Naive thymus-derived CD4-positive, alpha-beta T cell (primary cell): Measurements from ENCODE around the gene FBLN7. TPM values are rescaled to one million over a fixed set of nuclear protein-coding genes. Genes with fewer than 3 reads are reported as not detected.

ENCODE experiments used
- ATAC-seq: fragments of 150-1000 bp; cut with Tn5 transposase; 2 replicates; pipeline ENCODE4 v1.10.0; 2021; ENCODE audit warnings: mild to moderate bottlenecking, moderate library complexity
- CTCF ChIA-PET: fragments of 350-600 bp; sonication (Branson Sonifier 250); formaldehyde crosslinking; loops from one replicate; lab custom pipeline; 2021; ENCODE audit warnings: antibody characterized with exemption; lab: Charles Lee
- POLR2A ChIA-PET: fragments of 350-600 bp; sonication (Branson Sonifier 250); formaldehyde crosslinking; loops from one replicate; lab custom pipeline; 2021; ENCODE audit warnings: antibody characterized with exemption, inconsistent platforms; lab: Charles Lee
- DNase-seq, 9 donors: peaks; one replicate each; pipeline versions ENCODE4 v3.0.0 to v3.0.0-alpha.2; 2020 to 2022; ENCODE audit warnings: mixed read lengths in 1 of 9
- H3K27ac ChIP-seq: one replicate; pipeline ENCODE4 v1.7.0; 2013; ENCODE audit warnings: mild to moderate bottlenecking, low read depth, low read length, moderate library complexity
- H3K27me3 ChIP-seq, 2 donors: one replicate each; pipeline ENCODE4 v1.7.0; 2013; ENCODE audit warnings: low read length in 2 of 2, mild to moderate bottlenecking in 2 of 2, moderate library complexity in 2 of 2; ENCODE audit not compliant: control insufficient read depth in 2 of 2, insufficient read depth in 2 of 2
- H3K36me3 ChIP-seq, 3 experiments: 1 replicate in 2 of 3; 2 replicates in 1 of 3; pipeline ENCODE4 v1.7.0; 2013; ENCODE audit warnings: low read length in 3 of 3, mild to moderate bottlenecking in 3 of 3, moderate library complexity in 1 of 3; ENCODE audit not compliant: insufficient read depth in 3 of 3, control insufficient read depth in 2 of 3
- H3K4me1 ChIP-seq, 2 donors: one replicate each; pipeline ENCODE4 v1.7.0; 2013; ENCODE audit warnings: low read length in 2 of 2, mild to moderate bottlenecking in 2 of 2, moderate library complexity in 1 of 2; ENCODE audit not compliant: control insufficient read depth in 2 of 2, insufficient read depth in 2 of 2
- H3K4me3 ChIP-seq: 2 replicates; pipeline ENCODE4 v1.7.0; 2013; ENCODE audit warnings: mild to moderate bottlenecking, low read length
- H3K9me3 ChIP-seq, 3 experiments: 1 replicate in 2 of 3; 2 replicates in 1 of 3; pipeline ENCODE4 v1.7.0; 2013; ENCODE audit warnings: low read length in 3 of 3; ENCODE audit not compliant: control insufficient read depth in 2 of 3
- H3K27ac Mint-ChIP-seq, 9 donors: one replicate each; pipeline ENCODE4 v1.8.0; 2020 to 2022; ENCODE audit warnings: mixed read lengths in 9 of 9, mild to moderate bottlenecking in 8 of 9, moderate library complexity in 5 of 9, inconsistent platforms in 2 of 9
- H3K27me3 Mint-ChIP-seq, 5 donors: one replicate each; pipeline ENCODE4 v1.8.0; 2021 to 2022; ENCODE audit warnings: mixed read lengths in 5 of 5, mild to moderate bottlenecking in 1 of 5
- H3K36me3 Mint-ChIP-seq, 5 donors: one replicate each; pipeline ENCODE4 v1.8.0; 2020 to 2022; ENCODE audit warnings: mixed read lengths in 5 of 5, mild to moderate bottlenecking in 3 of 5, inconsistent platforms in 1 of 5
- H3K4me1 Mint-ChIP-seq, 7 donors: one replicate each; pipeline ENCODE4 v1.8.0; 2020 to 2022; ENCODE audit warnings: mixed read lengths in 7 of 7, mild to moderate bottlenecking in 3 of 7, inconsistent platforms in 1 of 7
- H3K4me3 Mint-ChIP-seq, 10 donors: one replicate each; pipeline ENCODE4 v1.8.0; 2020 to 2022; ENCODE audit warnings: mild to moderate bottlenecking in 10 of 10, mixed read lengths in 10 of 10, moderate library complexity in 6 of 10, inconsistent platforms in 2 of 10
- H3K9me3 Mint-ChIP-seq, 11 donors: one replicate each; pipeline ENCODE4 v1.8.0; 2020 to 2022; ENCODE audit warnings: mixed read lengths in 11 of 11, mild to moderate bottlenecking in 4 of 11, inconsistent platforms in 1 of 11, moderate library complexity in 1 of 11
- intact Hi-C, 2 donors: fragments of 100-400 bp; cut with micrococcal nuclease; formaldehyde crosslinking; loops; one replicate each; pipeline ENCODE4 v1.15.1; 2023
- polyA plus RNA-seq, 2 donors: library from polyadenylated mRNA; unstranded; fragments of 300-500 nt; fragmentation: Illumina TruSeq; gene quantifications; one replicate each; pipeline ENCODE4 v1.2.3, GENCODE V29; 2021
- total RNA-seq, 6 experiments: library from RNA in 5 of 6; stranded (reverse) in 5 of 6; gene quantifications; 1 replicate in 5 of 6; 2 replicates in 1 of 6; pipeline ENCODE4 v1.2.3 and lab custom pipeline; 2021 to 2026

FBLN7 gene
- total and polyA plus RNA-seq, 7 experiments from 2014 or later: 12.1 to 36.3 (median 21.0) TPM

- peaks cover 18 to 23% of the 10 kb centered on the region in 2 donors for H3K4me1 ChIP-seq
- H3K36me3 ChIP-seq: no peaks in the 10 kb centered on the region
- no peaks in the 10 kb centered on the region for H3K9me3 ChIP-seq
- no peaks in the 10 kb centered on the region for H3K27me3 Mint-ChIP-seq
- DNase-seq (no peak), ATAC-seq (no peak)
- CTCF ChIA-PET: no interaction called here
- no peaks in the 10 kb centered on the region for H3K27me3 ChIP-seq
- POLR2A ChIA-PET: no interaction called here
- H3K4me1 Mint-ChIP-seq: peaks cover 15 to 37% (median 31%) of the 10 kb centered on the region in 7 donors
- H3K4me3 ChIP-seq: no peak overlapping the region
- intact Hi-C loops: no loop called here
- no peak overlapping the region for H3K27ac ChIP-seq
- peak overlapping the region in 1 of 9 donors; percentile 37 for H3K27ac Mint-ChIP-seq
- no peaks in the 10 kb centered on the region for H3K9me3 Mint-ChIP-seq
- no peaks in the 10 kb centered on the region for H3K36me3 Mint-ChIP-seq
- peak overlapping the region in 1 of 10 donors; percentile 42 for H3K4me3 Mint-ChIP-seq
Measured at GRCh38 chr2:112159454-112159921, 21.3 kb downstream of the FBLN7 start.

DNA sequence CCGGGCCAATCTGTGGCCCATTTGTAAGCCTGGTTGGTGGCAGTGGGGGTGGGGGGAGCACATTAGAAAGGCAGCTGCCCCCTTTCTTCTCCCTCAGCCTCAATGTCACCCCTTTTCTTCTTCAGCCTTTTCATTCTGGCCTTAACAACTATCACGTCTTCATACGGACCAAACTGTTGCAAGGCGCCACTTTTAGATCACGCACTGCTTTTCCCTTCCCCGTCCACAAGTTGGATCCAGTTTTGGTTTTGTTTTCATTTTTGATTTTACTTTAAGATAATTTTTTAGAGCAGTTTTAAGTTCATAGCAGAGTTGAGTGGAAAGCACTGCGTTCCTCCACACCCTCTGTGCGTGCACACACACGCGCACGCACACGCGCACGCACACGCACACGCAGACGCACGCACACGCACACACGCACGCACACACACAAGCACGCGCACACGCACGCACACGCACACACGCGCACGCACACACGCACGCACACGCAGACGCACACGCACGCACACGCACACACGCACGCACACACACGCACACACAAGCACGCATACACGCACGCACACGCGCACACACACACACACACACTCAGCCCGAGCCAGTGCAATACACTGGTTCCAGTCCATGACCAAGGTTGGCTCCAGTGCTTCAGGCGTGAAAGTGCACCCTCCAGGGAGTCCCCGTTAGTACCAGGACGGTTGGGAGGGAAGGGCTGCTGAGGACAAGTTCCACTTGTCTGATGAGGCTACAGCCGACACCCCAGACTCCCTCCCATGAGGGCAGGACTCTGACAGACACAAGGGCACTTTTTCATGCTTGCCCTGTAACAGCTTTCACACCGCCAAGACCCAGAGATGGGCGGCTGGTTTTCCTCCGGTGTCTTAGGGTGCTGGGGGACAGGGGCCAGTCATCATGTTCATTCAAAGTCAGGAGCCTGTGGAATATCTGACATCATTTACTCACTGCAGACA, 22.4 kb downstream of the FBLN7 start:
- H3K4me1 ChIP-seq: peaks cover 9 to 12% of the 10 kb centered on the region in 2 donors
- CTCF ChIA-PET: no interaction called here
- Mint-ChIP-seq H3K4me3 (peak overlapping the region in 1 of 10 donors; percentile 12), H3K9me3 (no peaks in the 10 kb centered on the region), H3K36me3 (no peaks in the 10 kb centered on the region), H3K27ac (peak overlapping the region in 4 of 9 donors; percentile 32 to 63 (median 52)), H3K27me3 (no peaks in the 10 kb centered on the region), H3K4me1 (peaks cover 10 to 26% (median 20%) of the 10 kb centered on the region in 7 donors)
- DNase-seq (no peak), ATAC-seq (no peak)
- H3K27me3 ChIP-seq: no peaks in the 10 kb centered on the region
- H3K4me3 ChIP-seq: no peak overlapping the region
- no peaks in the 10 kb centered on the region for H3K9me3 ChIP-seq
- H3K27ac ChIP-seq: no peak overlapping the region
- intact Hi-C loops: no loop called here
- no peaks in the 10 kb centered on the region for H3K36me3 ChIP-seq
- POLR2A ChIA-PET: no interaction called here

DNA sequence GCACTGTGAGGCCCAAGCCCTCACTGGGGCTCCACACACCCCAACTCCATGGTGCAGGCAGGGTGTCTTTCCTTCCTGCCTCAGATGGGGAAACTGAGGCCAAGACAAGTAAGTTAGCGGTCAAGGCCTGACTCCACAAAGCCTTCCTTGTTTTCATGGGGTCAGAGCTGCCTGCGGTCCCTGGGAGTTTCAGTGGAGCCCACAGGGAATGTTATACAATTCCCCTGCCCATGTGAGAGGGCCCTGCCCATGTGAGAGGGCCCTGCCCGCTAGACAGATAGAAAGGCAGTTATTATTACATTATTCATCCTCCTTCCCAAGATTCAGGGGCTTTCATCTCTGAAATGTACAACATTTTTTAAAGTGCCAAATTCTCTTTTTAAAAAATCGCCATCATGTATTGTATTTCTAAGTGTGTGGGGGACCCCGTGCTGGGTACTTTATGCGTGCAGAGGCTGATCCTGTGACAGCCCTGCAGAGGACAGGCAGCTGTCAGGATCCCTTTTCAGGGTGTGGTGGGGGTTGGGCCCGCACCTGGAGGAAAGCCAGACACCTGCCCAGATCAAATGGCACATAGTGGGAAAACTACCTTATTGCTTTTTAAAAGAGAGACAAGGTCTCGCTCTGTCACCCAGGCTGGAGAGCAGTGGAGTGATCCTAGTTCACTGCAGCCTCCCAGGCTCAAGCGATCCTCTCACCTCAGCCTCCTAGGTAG, 23.4 kb downstream of the FBLN7 start:
- Mint-ChIP-seq H3K27me3 (no peaks in the 10 kb centered on the region), H3K4me1 (peaks cover 2 to 16% (median 10%) of the 10 kb centered on the region in 7 donors), H3K9me3 (no peaks in the 10 kb centered on the region), H3K27ac (no peak overlapping the region), H3K4me3 (no peak overlapping the region), H3K36me3 (no peaks in the 10 kb centered on the region)
- DNase-seq (no peak), ATAC-seq (no peak)
- H3K4me3 ChIP-seq: no peak overlapping the region
- no peaks in the 10 kb centered on the region for H3K36me3 ChIP-seq
- peaks cover under 1 to 2% of the 10 kb centered on the region in 2 donors for H3K4me1 ChIP-seq
- ChIA-PET CTCF (no interaction called here), POLR2A (no interaction called here)
- H3K27me3 ChIP-seq: no peaks in the 10 kb centered on the region
- H3K9me3 ChIP-seq: no peaks in the 10 kb centered on the region
- H3K27ac ChIP-seq: no peak overlapping the region
- intact Hi-C loops: no loop called here

- Histone ChIP-seq H3K4me1 (no peaks in the 10 kb centered on the region), H3K9me3 (no peaks in the 10 kb centered on the region), H3K4me3 (no peak overlapping the region), H3K27me3 (no peaks in the 10 kb centered on the region), H3K36me3 (no peaks in the 10 kb centered on the region), H3K27ac (no peak overlapping the region)
- H3K4me3 Mint-ChIP-seq: no peak overlapping the region
- intact Hi-C loops: no loop called here
- H3K27me3 Mint-ChIP-seq: no peaks in the 10 kb centered on the region
- H3K4me1 Mint-ChIP-seq: peaks cover 4 to 18% (median 13%) of the 10 kb centered on the region in 7 donors
- no peak overlapping the region for H3K27ac Mint-ChIP-seq
- ATAC-seq (no peak), DNase-seq (no peak)
- ChIA-PET POLR2A (interaction anchor here (0.7 to 1.3 kb wide), 2 partner anchors 28 to 73 kb away, joined by 3 read pairs; no protein-coding TSS in a partner anchor), CTCF (interaction anchor here (1.1 kb wide), 1 partner anchor 30 kb away, joined by 4 read pairs; no protein-coding TSS in a partner anchor)
- no peaks in the 10 kb centered on the region for H3K36me3 Mint-ChIP-seq
- H3K9me3 Mint-ChIP-seq: no peaks in the 10 kb centered on the region
Measured at GRCh38 chr2:112162341-112162740, 24.2 kb downstream of the FBLN7 start.

GRCh38 chr2:112162956-112163355, 24.8 kb downstream of the FBLN7 start:
- Histone ChIP-seq H3K36me3 (no peaks in the 10 kb centered on the region), H3K27ac (no peak overlapping the region), H3K4me1 (no peaks in the 10 kb centered on the region), H3K4me3 (no peak overlapping the region), H3K27me3 (no peaks in the 10 kb centered on the region), H3K9me3 (no peaks in the 10 kb centered on the region)
- H3K4me3 Mint-ChIP-seq: no peak overlapping the region
- H3K27ac Mint-ChIP-seq: no peak overlapping the region
- H3K36me3 Mint-ChIP-seq: no peaks in the 10 kb centered on the region
- DNase-seq (no peak), ATAC-seq (no peak)
- intact Hi-C loops: no loop called here
- ChIA-PET POLR2A (interaction anchor here (1.3 kb wide), 1 partner anchor 28 kb away, joined by 3 read pairs; no protein-coding TSS in a partner anchor), CTCF (interaction anchor here (1.1 kb wide), 1 partner anchor 31 kb away, joined by 4 read pairs; no protein-coding TSS in a partner anchor)
- H3K9me3 Mint-ChIP-seq: no peaks in the 10 kb centered on the region
- peaks cover 4 to 15% (median 13%) of the 10 kb centered on the region in 7 donors for H3K4me1 Mint-ChIP-seq
- no peaks in the 10 kb centered on the region for H3K27me3 Mint-ChIP-seq

DNA sequence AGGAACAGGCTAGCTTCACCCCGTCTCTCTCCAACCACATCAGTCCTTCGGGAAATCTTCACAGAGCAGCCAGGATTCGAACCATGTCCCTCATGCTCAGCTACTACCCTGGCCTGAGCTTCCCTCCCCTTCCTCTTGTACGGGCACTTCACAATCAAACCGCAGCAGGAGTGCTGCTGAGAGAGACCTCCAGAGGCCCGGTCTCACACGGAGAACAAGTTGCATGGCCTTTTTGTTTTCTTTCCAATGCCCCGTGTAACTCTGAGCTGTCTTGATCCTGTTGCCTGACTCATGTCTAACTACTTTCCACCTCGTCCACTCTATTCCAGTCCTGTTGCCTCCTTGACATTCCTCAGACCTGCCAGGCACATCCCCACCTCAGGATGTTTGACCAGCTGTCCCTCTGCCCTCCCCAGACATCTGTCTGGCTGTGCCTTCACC, 25.4 kb downstream of the FBLN7 start:
- Histone ChIP-seq H3K27me3 (no peaks in the 10 kb centered on the region), H3K4me3 (no peak overlapping the region), H3K9me3 (no peaks in the 10 kb centered on the region), H3K27ac (no peak overlapping the region), H3K4me1 (no peaks in the 10 kb centered on the region), H3K36me3 (no peaks in the 10 kb centered on the region)
- DNase-seq: no peak
- Mint-ChIP-seq H3K36me3 (no peaks in the 10 kb centered on the region), H3K9me3 (no peaks in the 10 kb centered on the region), H3K27me3 (no peaks in the 10 kb centered on the region), H3K4me1 (peaks cover 5 to 17% (median 13%) of the 10 kb centered on the region in 7 donors), H3K27ac (peak overlapping the region in 1 of 9 donors; percentile 56), H3K4me3 (no peak overlapping the region)
- ATAC-seq: no peak
- intact Hi-C loops: no loop called here
- ChIA-PET POLR2A (interaction anchor here (1.3 kb wide), 1 partner anchor 27 kb away, joined by 3 read pairs; no protein-coding TSS in a partner anchor), CTCF (interaction anchor here (1.1 kb wide), 1 partner anchor 32 kb away, joined by 4 read pairs; no protein-coding TSS in a partner anchor)
